K562 (cell line): Measurements from ENCODE around the gene BRD3OS. TPM values are rescaled to one million over a fixed set of nuclear protein-coding genes. Genes with fewer than 3 reads are reported as not detected.

Experiments
- ATAC-seq: fragments of 200-7000 bp; cut with Tn5 transposase; 3 replicates; pipeline ENCODE4 v1.9.1; 2020; ENCODE audit warnings: moderate library complexity
- BruUV-seq: library from RNA; stranded (reverse); fragments of 400-500 nt; replicated peaks from 2 replicates; lab custom pipeline; 2021; lab: Mats Ljungman, UMichigan
- CTCF ChIA-PET: fragments of 300-600 bp; formaldehyde crosslinking; extraction: SDS; loops from one replicate; lab custom pipeline; 2021; ENCODE audit warnings: low intra/inter-chr PET ratio; lab: Yijun Ruan, JAX
- POLR2A ChIA-PET: fragments of 300-600, 350-650 bp; sonication (Branson Sonifier 250); formaldehyde crosslinking; extraction: SDS; loops from one replicate; lab custom pipeline; 2021; ENCODE audit warnings: antibody characterized with exemption, inconsistent platforms; lab: Yijun Ruan, JAX
- DNase-seq, 4 experiments: peaks; one replicate each; pipeline versions ENCODE4 v3.0.0 to v3.0.0-alpha.2; 2011 to 2018; ENCODE audit warnings: low spot score in 3 of 4, mixed read lengths in 3 of 4; ENCODE audit errors: extremely low read depth in 1 of 4
- FAIRE-seq: peaks from 2 replicates; lab custom pipeline; 2011; peaks lifted over from hg19 to GRCh38; lab: Jason Lieb, UNC
- H2AFZ ChIP-seq: 2 replicates; pipeline ENCODE4 v1.6.0; 2011; ENCODE audit warnings: low read depth, low read length, control low read depth, inconsistent platforms
- H3K27ac ChIP-seq: fragments of 200-600 bp; 3 replicates; pipeline ENCODE4 v1.8.0; 2011; ENCODE audit warnings: low read depth, mild to moderate bottlenecking, control low read depth, inconsistent platforms, low read length, moderate library complexity, mixed read lengths; ENCODE audit errors: extremely low read depth
- H3K27me3 ChIP-seq, 2 experiments: fragments of 300-600 bp in 1 of 2; 2 replicates in 1 of 2; 3 replicates in 1 of 2; pipeline versions ENCODE4 v1.6.0 to v1.8.0; 2011; ENCODE audit warnings: inconsistent platforms in 2 of 2, low read length in 2 of 2, mild to moderate bottlenecking in 1 of 2, mixed read lengths in 1 of 2, moderate library complexity in 1 of 2; ENCODE audit not compliant: control insufficient read depth in 2 of 2, insufficient read depth in 2 of 2
- H3K36me3 ChIP-seq: fragments of 300-600 bp; 3 replicates; pipeline ENCODE4 v1.8.0; 2011; ENCODE audit warnings: mild to moderate bottlenecking, low read length, inconsistent platforms; ENCODE audit not compliant: control insufficient read depth, insufficient read depth
- H3K4me1 ChIP-seq, 2 experiments: fragments of 200-600 bp in 1 of 2; replicated peaks in 1 of 2; 2 replicates in 1 of 2; 3 replicates in 1 of 2; pipeline versions ENCODE4 v1.5.1 to v1.8.0; 2011; ENCODE audit warnings: inconsistent platforms in 2 of 2, low read length in 2 of 2, mild to moderate bottlenecking in 1 of 2, mixed read lengths in 1 of 2, moderate library complexity in 1 of 2; ENCODE audit not compliant: control insufficient read depth in 2 of 2, insufficient read depth in 2 of 2
- H3K4me2 ChIP-seq: 2 replicates; pipeline ENCODE4 v1.6.1; 2011; ENCODE audit warnings: low read length, control low read depth, inconsistent platforms, mixed read lengths; ENCODE audit not compliant: insufficient read depth
- H3K4me3 ChIP-seq: fragments of 200-600 bp; sonication (generic), shearing (Covaris generic); 2 replicates; pipeline ENCODE4 v1.5.1; 2016; ENCODE audit warnings: control low read depth, inconsistent platforms
- H3K79me2 ChIP-seq: fragments of 200-600 bp; 3 replicates; pipeline ENCODE4 v1.8.0; 2011; ENCODE audit warnings: low read length, inconsistent platforms; ENCODE audit not compliant: control insufficient read depth, insufficient read depth
- H3K9ac ChIP-seq, 2 experiments: 2 replicates each; pipeline versions ENCODE4 v1.6.0 to v1.6.1; 2011; ENCODE audit warnings: low read depth in 2 of 2, low read length in 2 of 2, control low read depth in 1 of 2, inconsistent platforms in 1 of 2, mild to moderate bottlenecking in 1 of 2, mixed read lengths in 1 of 2; ENCODE audit not compliant: insufficient read depth in 1 of 2
- H3K9me1 ChIP-seq: one replicate; pipeline ENCODE4 v1.6.0; 2011; ENCODE audit warnings: inconsistent platforms, mild to moderate bottlenecking, low read length, moderate library complexity; ENCODE audit not compliant: control insufficient read depth, insufficient read depth
- H3K9me3 ChIP-seq: replicated peaks from 2 replicates; pipeline ENCODE4 v1.5.1; 2011; ENCODE audit warnings: low read depth, low read length, inconsistent platforms; ENCODE audit not compliant: control insufficient read depth, insufficient read depth
- H4K20me1 ChIP-seq: replicated peaks from 2 replicates; pipeline ENCODE4 v1.6.1; 2011; ENCODE audit warnings: low read length, inconsistent platforms, mixed read lengths; ENCODE audit not compliant: control insufficient read depth, insufficient read depth
- CXXC5 ChIP-seq: fragments of 250-450 bp; sonication (Bioruptor Pico); IDR thresholded peaks from 2 replicates; pipeline ENCODE4 v1.8.0; 2022; ENCODE audit warnings: inconsistent platforms, mild to moderate bottlenecking, moderate library complexity
- PHB2 ChIP-seq: fragments of 450-650 bp; IDR thresholded peaks from 2 replicates; pipeline ENCODE4 v1.6.1; 2017; ENCODE audit warnings: low read depth
- TAF1 ChIP-seq: IDR thresholded peaks from 2 replicates; pipeline ENCODE4 v1.6.1; 2011; ENCODE audit warnings: mild to moderate bottlenecking, low read length, moderate library complexity; ENCODE audit not compliant: insufficient read depth, control insufficient read depth, severe bottlenecking; ENCODE audit errors: extremely low read depth
- WGBS: fragments of 100-300 bp; shearing (Covaris generic); methylation state at CpG from one replicate; pipeline ENCODE4 v1.1.6; 2016; ENCODE audit warnings: low coverage, mixed read lengths; ENCODE audit not compliant: insufficient coverage; ENCODE audit errors: missing lambda C conversion rate; 5-methylcytosine and 5-hydroxymethylcytosine counted together
- in situ Hi-C: fragments of 300-500 bp; cut with MboI; formaldehyde crosslinking; loops from 4 replicates; pipeline ENCODE4 v1.15.0; 2018; ENCODE audit warnings: inconsistent platforms, mixed read lengths
- intact Hi-C: fragments of 100-400 bp; cut with micrococcal nuclease; formaldehyde crosslinking; loops from 2 replicates; pipeline ENCODE4 v1.14.2; 2022
- polyA plus RNA-seq, 8 experiments: library from polyadenylated mRNA; depleted of rRNA in 4 of 8; stranded (reverse) in 5 of 8; unstranded in 3 of 8; fragments of >200 nt; fragmentation: Nextera tagmentation in 2 of 8; fragmentation: Illumina TruSeq in 1 of 8; extraction: Ambion mirVana in 2 of 8; extraction: Trizol in 1 of 8; gene quantifications; 2 replicates each; pipeline versions ENCODE4 v1.2.1 to v1.2.3, GENCODE V29; 2011 to 2014; ENCODE audit warnings: inconsistent platforms in 1 of 8, missing spikeins in 1 of 8
- total RNA-seq, 7 experiments: library from RNA; depleted of rRNA in 6 of 7; stranded (reverse); fragments of >200 nt in 6 of 7; fragmentation: Illumina TruSeq in 2 of 7; extraction: Trizol in 2 of 7; gene quantifications; 2 replicates each; pipeline versions ENCODE4 v1.2.1 to v1.2.3, GENCODE V29; 2011 to 2021; ENCODE audit warnings: low replicate concordance in 1 of 7
- TF ChIP-seq, protein P1 (sequence below), 2 experiments: fragments of 450-650 bp in 1 of 2; sonication (generic) in 1 of 2; formaldehyde crosslinking in 1 of 2; IDR thresholded peaks; 2 replicates each; pipeline versions ENCODE4 v1.7.1 to v1.9.0; 2016 to 2022; ENCODE audit warnings: inconsistent platforms in 1 of 2, mild to moderate bottlenecking in 1 of 2, missing genetic modification reagents in 1 of 2

BRD3OS gene
- total and polyA plus RNA-seq, 9 of the 15 experiments (the other 6 are each of a cell fraction or from before 2014, with no cell fraction given), result 1.1 to 8.7 (median 5.9) TPM

DNA sequence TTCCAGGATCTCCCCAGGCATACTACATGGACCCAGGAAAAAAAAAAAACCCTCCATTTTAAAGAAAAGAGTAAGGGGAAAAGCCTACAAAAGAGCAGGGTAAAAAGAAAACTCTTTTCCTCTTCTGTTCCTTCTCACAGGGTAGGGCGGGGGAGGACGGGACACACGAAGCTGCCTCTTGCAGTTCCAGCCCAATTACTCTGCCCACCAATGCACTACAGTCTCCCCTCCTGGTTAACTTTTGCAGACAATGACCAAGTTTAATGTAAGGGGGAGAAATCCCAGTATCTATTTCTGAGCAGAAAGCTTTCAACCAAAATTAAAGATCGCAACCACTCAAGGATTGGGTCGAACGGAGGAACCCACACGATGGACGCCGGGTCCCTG, 41.2 kb downstream of the BRD3OS start:
- H3K4me2 ChIP-seq, result peak overlapping the region; percentile 77
- TF ChIP-seq PHB2, result no peak
- TF ChIP-seq TAF1, result peak; percentile 11
- TF ChIP-seq, protein P1, sequence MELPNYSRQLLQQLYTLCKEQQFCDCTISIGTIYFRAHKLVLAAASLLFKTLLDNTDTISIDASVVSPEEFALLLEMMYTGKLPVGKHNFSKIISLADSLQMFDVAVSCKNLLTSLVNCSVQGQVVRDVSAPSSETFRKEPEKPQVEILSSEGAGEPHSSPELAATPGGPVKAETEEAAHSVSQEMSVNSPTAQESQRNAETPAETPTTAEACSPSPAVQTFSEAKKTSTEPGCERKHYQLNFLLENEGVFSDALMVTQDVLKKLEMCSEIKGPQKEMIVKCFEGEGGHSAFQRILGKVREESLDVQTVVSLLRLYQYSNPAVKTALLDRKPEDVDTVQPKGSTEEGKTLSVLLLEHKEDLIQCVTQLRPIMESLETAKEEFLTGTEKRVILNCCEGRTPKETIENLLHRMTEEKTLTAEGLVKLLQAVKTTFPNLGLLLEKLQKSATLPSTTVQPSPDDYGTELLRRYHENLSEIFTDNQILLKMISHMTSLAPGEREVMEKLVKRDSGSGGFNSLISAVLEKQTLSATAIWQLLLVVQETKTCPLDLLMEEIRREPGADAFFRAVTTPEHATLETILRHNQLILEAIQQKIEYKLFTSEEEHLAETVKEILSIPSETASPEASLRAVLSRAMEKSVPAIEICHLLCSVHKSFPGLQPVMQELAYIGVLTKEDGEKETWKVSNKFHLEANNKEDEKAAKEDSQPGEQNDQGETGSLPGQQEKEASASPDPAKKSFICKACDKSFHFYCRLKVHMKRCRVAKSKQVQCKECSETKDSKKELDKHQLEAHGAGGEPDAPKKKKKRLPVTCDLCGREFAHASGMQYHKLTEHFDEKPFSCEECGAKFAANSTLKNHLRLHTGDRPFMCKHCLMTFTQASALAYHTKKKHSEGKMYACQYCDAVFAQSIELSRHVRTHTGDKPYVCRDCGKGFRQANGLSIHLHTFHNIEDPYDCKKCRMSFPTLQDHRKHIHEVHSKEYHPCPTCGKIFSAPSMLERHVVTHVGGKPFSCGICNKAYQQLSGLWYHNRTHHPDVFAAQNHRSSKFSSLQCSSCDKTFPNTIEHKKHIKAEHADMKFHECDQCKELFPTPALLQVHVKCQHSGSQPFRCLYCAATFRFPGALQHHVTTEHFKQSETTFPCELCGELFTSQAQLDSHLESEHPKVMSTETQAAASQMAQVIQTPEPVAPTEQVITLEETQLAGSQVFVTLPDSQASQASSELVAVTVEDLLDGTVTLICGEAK (IDR thresholded peaks at IDR 0.05), result 0 out of 2 replicates have a peak, but pooled peaks have one; percentile 42
- TF ChIP-seq, protein P1 (CRISPR knock-in tag; IDR thresholded peaks at IDR 0.05), result no peak
- TF ChIP-seq CXXC5 (CRISPR knock-in tag), result 0 out of 2 replicates have a peak, but pooled peaks have one; percentile 14
- peak overlapping the region; percentile 85 for H3K27ac ChIP-seq
- BruUV-seq, result no TSS peak
- in situ Hi-C loops (no loop called here), intact Hi-C loops (no loop called here)
- peaks cover 10 to 50% of the 10 kb centered on the region in 2 experiments; a peak in 4 of 5 replicates for H3K4me1 ChIP-seq
- H3K9ac ChIP-seq, result peak overlapping the region; percentile 84 to 95
- H3K27me3 ChIP-seq, result peaks cover 23 to 24% of the 10 kb centered on the region in 2 experiments
- peaks cover 50% of the 10 kb centered on the region for H3K79me2 ChIP-seq
- no peaks in the 10 kb centered on the region for H3K9me3 ChIP-seq
- H2AFZ ChIP-seq, result peak overlapping the region; percentile 46; the same call in 1 of the 2 replicates
- DNase-seq (peak in 2 of 4 experiments; percentile 46 to 55), ATAC-seq (peak; percentile 27), FAIRE-seq (no peak)
- H4K20me1 ChIP-seq, result peaks cover 8% of the 10 kb centered on the region
- POLR2A ChIA-PET, result interaction anchor here (0.6 to 0.8 kb wide), 4 partner anchors 17 to 605 kb away, joined by 3 to 4 read pairs (median 3); no protein-coding TSS in a partner anchor
- peaks cover 3% of the 10 kb centered on the region for H3K9me1 ChIP-seq
- H3K36me3 ChIP-seq, result no peaks in the 10 kb centered on the region
- H3K4me3 ChIP-seq, result peak overlapping the region; percentile 75
- CTCF ChIA-PET, result no interaction called here
- WGBS, result 4% methylated on average over 9 of the region's 9 CpGs
